C4-2B (cell line): ENCODE measurements around the gene LRRC61.

Experiments used
- H3K27ac ChIP-seq: fragments of 450-650 bp; 2 replicates; pipeline ENCODE4 v1.5.1; 2017
- CTCF ChIP-seq: fragments of 450-650 bp; conservative IDR thresholded peaks from 2 replicates; pipeline ENCODE4 v1.5.1; 2017; ENCODE audit warnings: mild to moderate bottlenecking
- ZFX ChIP-seq: fragments of 450-650 bp; IDR thresholded peaks from 2 replicates; pipeline ENCODE4 v1.6.1; 2017

LRRC61 gene

GRCh38 chr7:150371131-150371995, 48.2 kb downstream of the LRRC61 start:
- H3K27ac ChIP-seq = no peak overlapping the region
- TF ChIP-seq CTCF = no peak
- no peak for TF ChIP-seq ZFX

GRCh38 chr7:150371996-150372270, 48.8 kb downstream of the LRRC61 start:
- H3K27ac ChIP-seq = no peak overlapping the region
- no peak for TF ChIP-seq CTCF
- no peak for TF ChIP-seq ZFX

GRCh38 chr7:150372271-150373048, 49.3 kb downstream of the LRRC61 start:
- TF ChIP-seq ZFX (no peak), CTCF (no peak)

GRCh38 chr7:150373049-150373801, 50.1 kb downstream of the LRRC61 start:
- no peak for TF ChIP-seq ZFX
- TF ChIP-seq CTCF = no peak
- peak overlapping the region; percentile 18; the same call in 1 of the 2 replicates for H3K27ac ChIP-seq

More at GRCh38 chr7:150372271-150373048, 49.3 kb downstream of the LRRC61 start:
- peak overlapping the region; percentile 18; the same call in 1 of the 2 replicates for H3K27ac ChIP-seq

GRCh38 chr7:150374026-150374425, 50.9 kb downstream of the LRRC61 start:
- no peak overlapping the region for H3K27ac ChIP-seq
- TF ChIP-seq CTCF (no peak), ZFX (no peak)

- TF ChIP-seq ZFX (no peak), CTCF (no peak)
These were observed 51.3 kb downstream of the LRRC61 start for GRCh38 chr7:150374472-150374871.

More at GRCh38 chr7:150374472-150374871, 51.3 kb downstream of the LRRC61 start:
- no peak overlapping the region for H3K27ac ChIP-seq
